Kidney (tissue), 14 donors: ENCODE measurements around the gene LDLRAD4. TPM values are rescaled to one million over a fixed set of nuclear protein-coding genes. Genes with fewer than 3 reads are reported as not detected.
A peak's percentile ranks its signal among the peaks of the same experiment; 100 is the strongest.

Source experiments
- DNase-seq, 5 donors: peaks; one replicate each; pipeline ENCODE4 v3.0.0-alpha.2; 2013 to 2020
- FAIRE-seq: peaks from 2 replicates; lab custom pipeline; 2012; peaks lifted over from hg19 to GRCh38; lab: Jason Lieb, UNC
- H3K27ac ChIP-seq, 2 donors: one replicate each; pipeline ENCODE4 v1.7.0; 2013; ENCODE audit warnings: low read depth in 2 of 2, low read length in 2 of 2, inconsistent platforms in 1 of 2
- H3K27me3 ChIP-seq: one replicate; pipeline ENCODE4 v1.7.1; 2013; ENCODE audit warnings: low read length, inconsistent platforms; ENCODE audit not compliant: control insufficient read depth, insufficient read depth
- H3K36me3 ChIP-seq, 3 donors: one replicate each; pipeline versions ENCODE4 v1.7.0 to v1.7.1; 2013; ENCODE audit warnings: low read length in 3 of 3, control low read depth in 1 of 3, inconsistent platforms in 1 of 3; ENCODE audit not compliant: insufficient read depth in 3 of 3, control insufficient read depth in 2 of 3
- H3K4me1 ChIP-seq, 3 donors: one replicate each; pipeline versions ENCODE4 v1.7.0 to v1.7.1; 2013; ENCODE audit warnings: low read length in 3 of 3, inconsistent platforms in 1 of 3, low read depth in 1 of 3; ENCODE audit not compliant: control insufficient read depth in 2 of 3, insufficient read depth in 2 of 3
- H3K4me3 ChIP-seq, 3 donors: one replicate each; pipeline versions ENCODE4 v1.7.0 to v1.8.1; 2013; ENCODE audit warnings: low read length in 3 of 3, control low read depth in 1 of 3, inconsistent platforms in 1 of 3
- H3K9ac ChIP-seq, 3 donors: one replicate each; pipeline versions ENCODE4 v1.7.0 to v1.7.1; 2013; ENCODE audit warnings: low read length in 3 of 3, control low read depth in 1 of 3, inconsistent platforms in 1 of 3
- H3K9me3 ChIP-seq, 3 donors: one replicate each; pipeline versions ENCODE4 v1.7.0 to v1.7.1; 2013; ENCODE audit warnings: low read length in 3 of 3, control low read depth in 1 of 3, inconsistent platforms in 1 of 3; ENCODE audit not compliant: control insufficient read depth in 2 of 3, insufficient read depth in 1 of 3
- CTCF ChIP-seq: IDR thresholded peaks from 3 replicates; pipeline ENCODE4 v1.5.1; 2012; ENCODE audit warnings: mild to moderate bottlenecking, moderate library complexity, borderline replicate concordance; ENCODE audit not compliant: insufficient read depth; ENCODE audit errors: extremely low read depth
- intact Hi-C: fragments of 100-400 bp; cut with DNase I; formaldehyde crosslinking; loops from one replicate; pipeline ENCODE4 v1.11.1; 2022
- polyA plus RNA-seq: library from polyadenylated mRNA; stranded (reverse); fragments of 350-450 nt; fragmentation: Illumina TruSeq; extraction: RNeasy Lipid Tissue Mini Kit (QIAGEN cat#74804); gene quantifications from one replicate; pipeline ENCODE4 v1.2.3, GENCODE V29; 2014; ENCODE audit warnings: low read depth, low replicate concordance; ENCODE audit not compliant: insufficient read depth
- total RNA-seq: library from RNA; stranded (reverse); fragmentation: NEBNext Ultra II Directional; extraction: Animal tissue kit (Norgen Biotek cat#: 25700); gene quantifications from one replicate; pipeline ENCODE4 v1.2.1, GENCODE V29; 2021
- donor health status: control.
- donor health status: control.
- donor health status: control.
- donor health status: control.
- donor health status: control.
- donor health status: DM: yes; HTN: yes; CAD: no.
- donor health status: Normal renal cell carcinoma (clear cell type).

The LDLRAD4 gene
- total and polyA plus RNA-seq, 2 donors from 2014 or later, result 2.3 to 42.3 TPM

GRCh38 chr18:13390711-13391110, 172.2 kb downstream of the LDLRAD4 start:
- H3K4me3 ChIP-seq, result no peak overlapping the region
- intact Hi-C loops, result no loop called here
- H3K9me3 ChIP-seq, result no peaks in the 10 kb centered on the region
- FAIRE-seq, result no peak
- H3K4me1 ChIP-seq, result peaks cover 0 to 7% (median 0%) of the 10 kb centered on the region in 3 donors
- TF ChIP-seq CTCF, result no peak
- H3K27me3 ChIP-seq, result no peaks in the 10 kb centered on the region
- H3K27ac ChIP-seq, result no peak overlapping the region
- peak in 1 of 5 donors; percentile 9 for DNase-seq
- no peaks in the 10 kb centered on the region for H3K36me3 ChIP-seq
- H3K9ac ChIP-seq, result no peak overlapping the region

- H3K9me3 ChIP-seq, result no peaks in the 10 kb centered on the region
- no peak overlapping the region for H3K27ac ChIP-seq
- H3K36me3 ChIP-seq, result no peaks in the 10 kb centered on the region
- peaks cover 0 to 7% (median 0%) of the 10 kb centered on the region in 3 donors for H3K4me1 ChIP-seq
- H3K9ac ChIP-seq, result no peak overlapping the region
- no peak overlapping the region for H3K4me3 ChIP-seq
- no peaks in the 10 kb centered on the region for H3K27me3 ChIP-seq
- DNase-seq (peak in 1 of 5 donors; percentile 27), FAIRE-seq (no peak)
- TF ChIP-seq CTCF, result no peak
- intact Hi-C loops, result no loop called here
Measured at GRCh38 chr18:13392029-13392750, 173.6 kb downstream of the LDLRAD4 start.

- Histone ChIP-seq H3K9me3 (no peaks in the 10 kb centered on the region), H3K27me3 (no peaks in the 10 kb centered on the region), H3K36me3 (no peaks in the 10 kb centered on the region), H3K4me3 (no peak overlapping the region), H3K27ac (no peak overlapping the region), H3K9ac (no peak overlapping the region), H3K4me1 (peaks cover 0 to 7% (median 0%) of the 10 kb centered on the region in 3 donors)
- intact Hi-C loops, result no loop called here
- DNase-seq (peak in 1 of 5 donors; percentile 19), FAIRE-seq (no peak)
- no peak for TF ChIP-seq CTCF
Measured at GRCh38 chr18:13392899-13393298, 174.3 kb downstream of the LDLRAD4 start.
